Medulla oblongata (tissue), 1 donor: ENCODE results near the gene SDHAF1.
"Not testable (repeated sequence)": the region's sequence is repeated elsewhere in the genome, so short reads cannot be mapped to it uniquely, and the experiment has no call there.

Source experiments
- DNase-seq: peaks from one replicate; pipeline ENCODE4 v3.0.0-alpha.2; 2015; ENCODE audit errors: extremely low spot score

The SDHAF1 gene

GRCh38 chr19:36014012-36014924 lies 19.3 kb downstream of the SDHAF1 start, which contains the start of gene ALKBH6:
ALKBH6 (minus strand) TSS chr19:36014213; CDS start chr19:36013397, 816 bp downstream.
- peak; percentile 99 for DNase-seq

DNA sequence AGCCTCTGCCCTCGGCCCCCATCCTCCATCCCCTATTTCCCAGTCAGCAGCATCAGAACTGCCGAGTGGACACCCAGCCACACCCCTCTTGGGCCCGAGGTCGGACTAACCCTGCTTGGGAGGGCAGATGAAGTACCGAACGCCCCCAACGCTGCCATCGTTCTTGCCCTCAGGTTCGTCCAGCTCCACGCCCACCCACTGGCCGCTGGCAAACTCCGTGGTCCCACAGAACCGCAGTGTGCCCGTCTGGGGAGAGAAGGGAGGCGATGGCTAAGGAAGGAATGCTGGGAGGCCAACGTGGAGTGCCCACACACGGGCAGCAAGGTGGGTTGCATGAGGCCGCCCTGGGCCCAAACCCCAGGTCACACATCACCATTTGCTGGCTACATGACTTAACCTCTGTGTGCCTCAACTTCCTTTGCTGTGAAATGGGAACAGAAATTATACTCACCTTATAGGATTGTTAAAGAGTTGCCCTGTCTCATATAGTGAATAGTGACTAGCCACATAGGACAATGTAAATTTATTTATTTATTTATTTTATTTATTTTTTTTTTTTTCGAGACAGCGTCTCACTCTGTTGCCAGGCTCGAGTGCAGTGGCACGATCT lies 24.2 kb downstream of the SDHAF1 start:
- no peak for DNase-seq

- no peak for DNase-seq
Measured at GRCh38 chr19:36023432-36023831, 28.4 kb downstream of the SDHAF1 start.

- no peak for DNase-seq
Measured at GRCh38 chr19:36025541-36025940, 30.6 kb downstream of the SDHAF1 start.

- no peak for DNase-seq
Measured at GRCh38 chr19:36026091-36026876, 31.3 kb downstream of the SDHAF1 start.

DNA sequence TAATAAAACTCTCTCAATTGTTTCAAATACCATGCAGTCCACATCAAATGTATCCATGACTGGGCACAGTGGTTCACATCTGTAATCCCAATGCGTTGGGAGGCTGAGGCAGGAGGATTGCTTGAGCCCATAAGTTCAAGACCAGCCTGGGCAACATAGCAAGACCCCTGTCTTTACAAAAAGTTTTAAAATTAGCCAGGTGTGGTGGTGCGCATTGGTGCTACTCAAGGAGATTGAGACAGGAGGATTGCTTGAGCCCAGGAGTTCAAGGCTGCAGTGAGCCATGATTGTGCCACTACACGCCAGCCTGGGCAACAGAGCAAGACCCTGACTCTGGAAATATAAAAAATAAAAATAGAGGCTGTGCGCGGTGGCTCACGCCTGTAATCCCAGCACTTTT lies 32.7 kb downstream of the SDHAF1 start:
- no peak for DNase-seq

DNA sequence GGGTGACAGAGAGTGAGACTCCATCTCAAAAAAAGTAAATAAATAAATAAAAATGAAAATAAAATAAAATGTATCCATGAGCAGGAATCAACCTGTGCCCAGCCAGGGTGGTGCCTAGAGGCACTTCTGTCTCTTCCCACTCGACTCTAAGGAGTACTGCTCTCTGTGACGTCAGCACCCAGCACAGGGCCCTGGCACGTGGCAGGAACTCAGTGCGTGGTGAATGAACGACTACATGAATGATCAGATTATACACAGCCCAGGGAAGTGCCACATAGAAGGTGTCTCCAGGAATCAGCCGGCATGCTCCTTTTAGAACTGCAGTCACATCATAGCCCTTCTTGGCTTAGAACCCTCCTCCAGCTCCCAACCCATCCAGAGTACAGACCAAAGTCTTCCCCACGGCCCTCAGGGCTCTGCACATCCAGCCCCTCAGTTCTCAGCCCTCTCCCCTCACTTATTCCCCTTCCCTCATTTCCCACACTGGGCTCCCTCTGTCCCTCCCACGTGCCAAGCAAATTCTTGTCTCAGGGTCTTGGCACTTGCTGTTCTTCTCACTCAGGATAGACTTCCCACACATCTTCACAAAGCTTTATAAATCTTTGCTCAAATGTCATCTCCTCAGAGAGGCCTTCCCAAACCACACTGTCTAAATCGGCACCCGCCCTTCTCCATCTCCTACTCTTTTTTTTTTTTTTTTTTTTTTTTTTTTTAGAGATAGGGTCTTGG lies 33.5 kb downstream of the SDHAF1 start:
- DNase-seq = no peak

- no peak for DNase-seq
Measured at GRCh38 chr19:36030264-36031148, 35.5 kb downstream of the SDHAF1 start.

- no peak for DNase-seq
Measured at GRCh38 chr19:36031308-36031707, 36.3 kb downstream of the SDHAF1 start.

DNA sequence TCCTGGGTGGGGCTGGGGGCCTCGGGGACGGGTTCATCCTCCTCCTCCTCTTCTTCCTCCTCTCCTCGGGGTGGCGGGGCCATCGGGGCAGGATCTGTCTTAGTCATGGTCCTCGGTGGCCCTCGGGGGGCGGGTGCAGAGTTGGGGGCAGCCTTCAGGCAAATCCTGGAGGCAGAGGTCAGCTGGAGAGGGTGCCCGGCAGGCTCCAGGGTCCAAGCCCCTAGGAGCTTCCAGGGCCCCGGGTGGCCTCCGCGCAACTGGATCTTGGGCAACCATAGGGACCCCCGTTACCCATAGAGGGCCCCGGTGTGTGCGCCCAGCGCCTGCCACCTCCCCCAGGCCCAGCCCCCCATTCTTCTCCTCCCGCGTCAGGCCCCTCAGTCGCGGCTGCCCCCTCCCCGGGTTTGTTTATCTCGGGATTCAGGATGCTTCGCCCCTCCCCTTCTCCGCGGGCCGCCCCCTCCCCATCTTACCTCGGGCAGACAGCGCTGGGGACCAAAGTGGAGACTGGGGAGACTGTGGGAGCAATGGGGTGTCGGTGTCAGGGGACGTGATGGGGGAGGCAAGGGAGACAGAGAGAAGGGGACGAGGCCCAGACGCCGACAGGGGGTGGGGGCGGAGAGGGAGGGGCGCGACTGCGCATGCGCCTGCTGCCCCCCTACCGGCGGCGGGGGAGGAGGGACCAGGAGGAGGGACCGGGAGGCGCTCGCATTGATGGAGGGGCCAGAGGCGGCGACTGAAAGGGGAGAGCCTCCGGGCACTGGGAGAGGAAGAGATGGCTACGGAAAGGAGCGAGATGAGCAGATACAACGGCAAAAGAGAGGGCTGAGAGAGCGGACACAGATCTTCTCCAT lies 37.5 kb downstream of the SDHAF1 start, which contains the start of gene CLIP3:
TSS of gene CLIP3 (minus strand) at position 623 of the 854 bp plus-strand sequence. CDS start at position 107, 516 bp downstream.
- peak; percentile 83 for DNase-seq

DNA sequence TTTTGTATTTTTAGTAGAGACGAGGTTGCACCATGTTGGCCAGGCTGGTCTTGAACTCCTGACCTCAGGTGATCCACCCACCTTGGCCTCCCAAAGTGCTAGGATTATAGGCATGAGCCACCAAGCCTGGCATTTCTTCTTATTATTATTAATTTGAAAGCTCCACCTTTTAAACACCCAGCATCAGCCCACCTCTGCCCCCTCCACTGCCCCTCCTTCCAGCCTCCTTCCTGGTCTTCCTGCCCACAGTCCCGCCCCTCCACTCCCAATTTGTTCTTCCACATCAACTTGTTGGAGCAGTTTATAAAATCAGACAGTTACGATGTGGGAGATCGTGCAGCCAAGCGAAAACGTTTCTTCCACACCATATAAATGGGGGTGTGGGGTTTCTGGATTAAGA lies 45.5 kb downstream of the SDHAF1 start:
- no peak for DNase-seq

- not testable (repeated sequence) for DNase-seq
Measured at GRCh38 chr19:36041092-36041491, 46.1 kb downstream of the SDHAF1 start.

GRCh38 chr19:36041831-36042230 lies 46.8 kb downstream of the SDHAF1 start:
- DNase-seq = no peak

DNA sequence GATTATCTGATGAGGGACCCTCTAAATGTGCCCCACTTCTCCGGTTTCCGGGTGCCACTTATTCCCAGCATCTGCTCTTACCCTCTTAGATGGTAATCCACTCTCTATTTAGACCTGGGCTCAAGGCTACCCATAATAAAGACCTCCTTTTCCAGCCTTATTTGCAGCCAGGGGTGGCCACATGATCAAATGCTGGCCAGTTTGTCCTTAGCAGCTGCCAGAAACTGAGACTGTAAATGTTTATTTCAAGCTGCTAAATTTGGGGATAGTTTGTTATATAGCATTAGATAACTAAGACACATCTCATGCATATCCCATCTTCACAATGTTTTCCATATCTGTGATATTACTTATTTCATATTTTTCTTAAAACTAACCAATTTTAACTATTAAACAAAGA lies 49.0 kb downstream of the SDHAF1 start:
- peak; percentile 75 for DNase-seq
